ENCODE measurements around the gene FOXN1.

- TF ChIP-seq, protein P1, sequence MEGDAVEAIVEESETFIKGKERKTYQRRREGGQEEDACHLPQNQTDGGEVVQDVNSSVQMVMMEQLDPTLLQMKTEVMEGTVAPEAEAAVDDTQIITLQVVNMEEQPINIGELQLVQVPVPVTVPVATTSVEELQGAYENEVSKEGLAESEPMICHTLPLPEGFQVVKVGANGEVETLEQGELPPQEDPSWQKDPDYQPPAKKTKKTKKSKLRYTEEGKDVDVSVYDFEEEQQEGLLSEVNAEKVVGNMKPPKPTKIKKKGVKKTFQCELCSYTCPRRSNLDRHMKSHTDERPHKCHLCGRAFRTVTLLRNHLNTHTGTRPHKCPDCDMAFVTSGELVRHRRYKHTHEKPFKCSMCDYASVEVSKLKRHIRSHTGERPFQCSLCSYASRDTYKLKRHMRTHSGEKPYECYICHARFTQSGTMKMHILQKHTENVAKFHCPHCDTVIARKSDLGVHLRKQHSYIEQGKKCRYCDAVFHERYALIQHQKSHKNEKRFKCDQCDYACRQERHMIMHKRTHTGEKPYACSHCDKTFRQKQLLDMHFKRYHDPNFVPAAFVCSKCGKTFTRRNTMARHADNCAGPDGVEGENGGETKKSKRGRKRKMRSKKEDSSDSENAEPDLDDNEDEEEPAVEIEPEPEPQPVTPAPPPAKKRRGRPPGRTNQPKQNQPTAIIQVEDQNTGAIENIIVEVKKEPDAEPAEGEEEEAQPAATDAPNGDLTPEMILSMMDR (IDR thresholded peaks at IDR 0.05; ENCODE audit: insufficient read depth, low read length, poor library complexity, severe bottlenecking) = no peak
- no peak for TF ChIP-seq EZH2phosphoT487 (conservative IDR thresholded peaks at IDR 0.05; ENCODE audit: low read length)
These were observed 78.3 kb downstream of the FOXN1 start for GRCh38 chr17:28584434-28584833.
